Measurements from ENCODE around the gene UTY.

The UTY gene

GRCh38 chrY:13423281-13423732 is 56.5 kb downstream of the UTY start:
- Histone ChIP-seq H3K79me2 (ENCODE audit: low read length) (no peaks in the 10 kb centered on the region), H3K4me1 (ENCODE audit: low read length) (no peaks in the 10 kb centered on the region), H3K27ac (ENCODE audit: low read length) (no peak overlapping the region), H3K9ac (ENCODE audit: low read length) (no peak overlapping the region), H3K36me3 (replicated peaks; ENCODE audit: insufficient read depth, low read length) (no peaks in the 10 kb centered on the region), H3K9me3 (replicated peaks; ENCODE audit: insufficient read depth, low read length) (no peaks in the 10 kb centered on the region), H3K4me2 (ENCODE audit: low read depth, low read length) (no peak overlapping the region), H4K20me1 (ENCODE audit: insufficient read depth, low read length) (no peaks in the 10 kb centered on the region), H3F3A (ENCODE audit: insufficient read depth, low read length) (no peaks in the 10 kb centered on the region), H3K4me3 (ENCODE audit: low read length) (no peak overlapping the region), H3K27me3 (replicated peaks; ENCODE audit: insufficient read depth, low read length) (no peaks in the 10 kb centered on the region), H2AFZ (ENCODE audit: low read length) (no peak overlapping the region), H3K9me2 (replicated peaks; ENCODE audit: insufficient read depth, low read length) (no peaks in the 10 kb centered on the region)
- DNase-seq = no peak
- TF ChIP-seq, protein P1, sequence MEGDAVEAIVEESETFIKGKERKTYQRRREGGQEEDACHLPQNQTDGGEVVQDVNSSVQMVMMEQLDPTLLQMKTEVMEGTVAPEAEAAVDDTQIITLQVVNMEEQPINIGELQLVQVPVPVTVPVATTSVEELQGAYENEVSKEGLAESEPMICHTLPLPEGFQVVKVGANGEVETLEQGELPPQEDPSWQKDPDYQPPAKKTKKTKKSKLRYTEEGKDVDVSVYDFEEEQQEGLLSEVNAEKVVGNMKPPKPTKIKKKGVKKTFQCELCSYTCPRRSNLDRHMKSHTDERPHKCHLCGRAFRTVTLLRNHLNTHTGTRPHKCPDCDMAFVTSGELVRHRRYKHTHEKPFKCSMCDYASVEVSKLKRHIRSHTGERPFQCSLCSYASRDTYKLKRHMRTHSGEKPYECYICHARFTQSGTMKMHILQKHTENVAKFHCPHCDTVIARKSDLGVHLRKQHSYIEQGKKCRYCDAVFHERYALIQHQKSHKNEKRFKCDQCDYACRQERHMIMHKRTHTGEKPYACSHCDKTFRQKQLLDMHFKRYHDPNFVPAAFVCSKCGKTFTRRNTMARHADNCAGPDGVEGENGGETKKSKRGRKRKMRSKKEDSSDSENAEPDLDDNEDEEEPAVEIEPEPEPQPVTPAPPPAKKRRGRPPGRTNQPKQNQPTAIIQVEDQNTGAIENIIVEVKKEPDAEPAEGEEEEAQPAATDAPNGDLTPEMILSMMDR (IDR thresholded peaks at IDR 0.05; ENCODE audit: low read length) = no peak
- TF ChIP-seq EZH2phosphoT487 (IDR thresholded peaks at IDR 0.05; ENCODE audit: low read length) (no peak), EZH2 (optimal IDR thresholded peaks at IDR 0.05; ENCODE audit: low read depth, low read length) (no peak)

DNA sequence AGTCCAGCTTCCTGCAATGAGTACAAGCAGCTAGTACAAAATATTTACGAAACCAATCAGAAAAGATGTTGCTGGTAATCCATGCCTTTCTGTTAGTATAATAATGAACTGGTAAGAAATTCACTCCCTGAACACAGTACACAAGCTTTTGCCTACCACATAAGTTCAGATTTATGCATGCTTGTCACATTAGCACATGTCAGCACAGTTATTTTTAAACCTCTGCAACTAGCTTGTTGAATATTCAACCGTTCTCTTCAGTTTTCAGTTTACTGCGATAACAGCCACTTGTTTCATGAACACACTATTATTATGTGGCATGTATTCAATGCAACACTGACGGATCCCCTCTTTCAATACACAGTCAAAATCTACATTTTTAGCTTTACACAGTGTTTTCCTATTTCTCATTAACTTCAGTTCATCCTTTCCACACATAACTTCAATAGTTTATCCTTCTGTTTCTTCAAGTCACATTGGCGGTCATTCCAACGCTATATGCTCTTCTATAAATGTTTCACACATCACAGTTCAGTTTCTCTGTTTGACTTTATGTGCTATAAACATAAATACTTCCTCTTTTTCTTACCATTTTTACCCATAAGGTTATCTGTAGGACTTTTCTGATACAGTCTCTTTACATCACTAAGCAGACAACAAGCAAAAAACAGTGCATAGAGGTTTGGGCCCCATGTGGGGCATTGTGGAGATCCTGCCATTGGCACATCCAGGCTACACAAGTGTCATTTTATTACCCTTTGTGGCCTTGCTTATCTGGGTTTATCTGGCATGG is 62.8 kb downstream of the UTY start:
- no peak overlapping the region for H3K4me2 ChIP-seq (ENCODE audit: low read depth, low read length)
- H3K9ac ChIP-seq (ENCODE audit: low read length) = no peak overlapping the region
- no peaks in the 10 kb centered on the region for H3K79me2 ChIP-seq (ENCODE audit: low read length)

GRCh38 chrY:13415556-13415955 is 64.3 kb downstream of the UTY start:
- H3K27me3 ChIP-seq (replicated peaks; ENCODE audit: insufficient read depth, low read length) = no peaks in the 10 kb centered on the region
- no peaks in the 10 kb centered on the region for H3K9me2 ChIP-seq (replicated peaks; ENCODE audit: insufficient read depth, low read length)
- no peak overlapping the region for H3K4me3 ChIP-seq (ENCODE audit: low read length)
- no peak overlapping the region for H3K9ac ChIP-seq (ENCODE audit: low read length)
- H3K27ac ChIP-seq (ENCODE audit: low read length) = no peak overlapping the region
- H3F3A ChIP-seq (ENCODE audit: insufficient read depth, low read length) = no peaks in the 10 kb centered on the region
- H3K4me1 ChIP-seq (ENCODE audit: low read length) = no peaks in the 10 kb centered on the region
- H3K79me2 ChIP-seq (ENCODE audit: low read length) = no peaks in the 10 kb centered on the region
- no peak for DNase-seq
- H3K36me3 ChIP-seq (replicated peaks; ENCODE audit: insufficient read depth, low read length) = no peaks in the 10 kb centered on the region
- TF ChIP-seq EZH2 (optimal IDR thresholded peaks at IDR 0.05; ENCODE audit: low read depth, low read length) = no peak
- TF ChIP-seq, protein P1 (IDR thresholded peaks at IDR 0.05; ENCODE audit: low read length) = no peak
- TF ChIP-seq EZH2phosphoT487 (IDR thresholded peaks at IDR 0.05; ENCODE audit: low read length) = no peak
- H3K9me3 ChIP-seq (replicated peaks; ENCODE audit: insufficient read depth, low read length) = no peaks in the 10 kb centered on the region
- H4K20me1 ChIP-seq (ENCODE audit: insufficient read depth, low read length) = no peaks in the 10 kb centered on the region
- no peak overlapping the region for H2AFZ ChIP-seq (ENCODE audit: low read length)
- no peak overlapping the region for H3K4me2 ChIP-seq (ENCODE audit: low read depth, low read length)

More for the DNA sequence above, 62.8 kb downstream of the UTY start:
- Histone ChIP-seq H3K27ac (ENCODE audit: low read length) (no peak overlapping the region), H3K4me3 (ENCODE audit: low read length) (no peak overlapping the region), H2AFZ (ENCODE audit: low read length) (no peak overlapping the region), H3K9me2 (replicated peaks; ENCODE audit: insufficient read depth, low read length) (no peaks in the 10 kb centered on the region), H3K4me1 (ENCODE audit: low read length) (no peaks in the 10 kb centered on the region), H3K9me3 (replicated peaks; ENCODE audit: insufficient read depth, low read length) (no peaks in the 10 kb centered on the region), H4K20me1 (ENCODE audit: insufficient read depth, low read length) (no peaks in the 10 kb centered on the region), H3K36me3 (replicated peaks; ENCODE audit: insufficient read depth, low read length) (no peaks in the 10 kb centered on the region), H3F3A (ENCODE audit: insufficient read depth, low read length) (no peaks in the 10 kb centered on the region), H3K27me3 (replicated peaks; ENCODE audit: insufficient read depth, low read length) (no peaks in the 10 kb centered on the region)
- DNase-seq = no peak
- TF ChIP-seq, protein P1 (IDR thresholded peaks at IDR 0.05; ENCODE audit: low read length) = no peak
- TF ChIP-seq EZH2 (optimal IDR thresholded peaks at IDR 0.05; ENCODE audit: low read depth, low read length) (no peak), EZH2phosphoT487 (IDR thresholded peaks at IDR 0.05; ENCODE audit: low read length) (no peak)

Data from MM.1S (cell line).